GM18508 (cell line): ENCODE measurements around the gene PARM1.

Experiments
- ATAC-seq: cut with Tn5 transposase; IDR thresholded peaks from one replicate; pipeline ENCODE4 v1.9.1; 2021; ENCODE audit warnings: moderate number of reproducible peaks; ENCODE audit not compliant: insufficient read depth, unreplicated experiment

PARM1 gene

GRCh38 chr4:75018811-75019479, 86.0 kb downstream of the PARM1 start:
- ATAC-seq: no peak

- ATAC-seq: no peak
Observed at GRCh38 chr4:75025431-75025830, 92.5 kb downstream of the PARM1 start.

- no peak for ATAC-seq
Observed at GRCh38 chr4:75028196-75028854, 95.4 kb downstream of the PARM1 start.

DNA sequence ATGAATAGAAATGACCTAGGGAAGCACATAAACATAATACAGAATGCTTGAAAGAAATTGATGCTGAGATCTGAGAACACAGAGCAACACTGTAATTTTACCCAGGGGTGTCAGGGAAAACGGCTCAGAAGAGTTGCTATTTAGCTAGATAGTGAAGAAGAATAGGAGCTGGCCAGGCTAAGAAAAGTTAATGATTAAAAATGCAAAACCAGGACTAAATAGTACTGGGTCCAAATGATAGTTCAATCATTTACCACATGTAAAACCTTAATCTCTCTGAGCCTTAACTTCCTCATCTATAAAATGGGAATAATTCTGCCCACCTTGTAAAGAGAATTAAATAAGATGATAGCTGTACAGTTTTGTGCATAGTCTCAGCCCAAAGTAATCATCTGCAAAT, 97.1 kb downstream of the PARM1 start:
- ATAC-seq: no peak

DNA sequence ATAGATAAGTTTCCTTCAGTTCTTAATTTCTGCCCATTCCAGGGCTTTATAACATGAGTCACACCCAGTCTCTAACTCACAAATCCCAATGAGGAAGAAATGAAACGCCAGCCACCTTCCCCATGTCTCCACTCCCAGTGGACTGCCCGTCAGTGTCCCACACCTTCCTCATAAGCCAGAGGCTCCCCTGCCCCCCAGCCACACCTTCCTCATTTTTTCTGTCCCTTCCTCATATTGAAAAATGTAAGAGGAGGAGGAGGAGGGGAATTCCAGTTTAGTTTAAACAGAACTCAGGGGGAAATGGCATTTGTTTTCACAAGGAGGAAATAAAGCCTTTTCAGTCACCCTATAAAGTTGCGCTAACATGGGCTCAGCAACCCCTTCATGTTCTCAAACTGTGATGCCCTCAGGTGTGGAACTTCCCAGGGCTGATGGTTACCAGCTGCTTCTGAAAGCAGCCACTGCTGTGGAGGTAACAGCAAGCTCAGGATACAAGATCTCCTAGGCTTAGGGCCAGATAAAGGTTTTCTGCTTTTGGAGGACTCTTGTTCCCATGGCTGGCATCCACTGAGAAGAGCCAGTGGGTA, 97.8 kb downstream of the PARM1 start:
- ATAC-seq: no peak

GRCh38 chr4:75031775-75032174, 98.9 kb downstream of the PARM1 start:
- ATAC-seq: no peak

DNA sequence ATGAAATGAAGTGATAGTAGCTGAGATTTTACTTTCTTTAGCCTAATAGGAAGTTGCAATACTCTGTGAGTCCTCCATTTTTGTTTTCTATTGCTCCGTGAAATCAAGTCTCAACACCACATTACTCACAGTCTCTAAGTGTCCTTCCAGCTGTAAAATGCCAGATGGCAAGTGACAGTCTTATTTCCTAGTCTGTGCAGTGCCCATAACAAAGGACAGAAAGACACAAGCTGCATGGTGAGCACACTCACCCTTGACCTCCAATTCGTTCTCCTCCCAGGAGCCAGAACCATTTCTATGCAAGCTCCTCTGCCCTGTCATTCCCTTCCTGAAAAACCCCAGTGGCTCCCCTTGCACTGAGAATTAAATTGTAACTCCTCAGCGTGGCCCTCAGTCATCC, 101.6 kb downstream of the PARM1 start:
- no peak for ATAC-seq

DNA sequence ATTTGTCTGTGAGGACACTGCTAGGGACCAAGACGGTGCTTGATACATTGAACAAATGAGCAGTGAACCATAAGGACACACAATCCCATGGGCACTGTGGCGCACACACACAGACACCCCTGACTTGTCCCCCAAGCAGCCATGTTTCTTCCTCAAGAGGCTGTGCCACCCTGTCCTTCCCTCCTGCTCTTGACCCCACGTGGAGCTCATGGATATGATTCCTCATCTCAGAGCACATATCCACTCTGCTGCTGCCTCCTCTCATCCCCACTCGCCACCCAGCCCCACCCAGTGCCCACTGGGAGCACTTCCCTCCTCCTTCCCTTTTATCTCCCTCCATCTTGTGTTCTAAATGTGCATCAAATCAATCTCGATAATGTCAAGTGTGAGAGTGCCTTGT, 102.4 kb downstream of the PARM1 start:
- ATAC-seq: no peak

GRCh38 chr4:75036046-75036830, 103.3 kb downstream of the PARM1 start:
- no peak for ATAC-seq

DNA sequence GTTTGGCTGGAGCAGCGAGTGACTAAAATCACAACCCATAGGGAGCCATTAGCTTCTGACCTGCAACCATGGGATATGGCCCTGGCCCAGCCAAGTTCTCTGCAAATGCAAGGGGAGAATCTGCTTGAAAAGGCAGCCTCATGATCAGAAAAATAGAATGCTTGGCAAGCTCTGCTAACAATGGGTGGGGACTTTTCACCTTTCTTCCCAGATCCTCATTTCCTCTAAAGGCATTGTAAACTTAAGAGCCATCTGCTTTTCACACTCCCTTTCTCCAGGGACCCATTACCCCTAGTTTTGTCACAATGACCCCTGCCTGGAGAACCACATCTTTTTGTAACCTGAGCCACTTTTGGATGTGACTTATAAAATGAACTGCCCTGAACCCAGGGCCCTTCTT, 104.3 kb downstream of the PARM1 start:
- ATAC-seq: no peak

GRCh38 chr4:75038376-75038775, 105.5 kb downstream of the PARM1 start:
- ATAC-seq: no peak

DNA sequence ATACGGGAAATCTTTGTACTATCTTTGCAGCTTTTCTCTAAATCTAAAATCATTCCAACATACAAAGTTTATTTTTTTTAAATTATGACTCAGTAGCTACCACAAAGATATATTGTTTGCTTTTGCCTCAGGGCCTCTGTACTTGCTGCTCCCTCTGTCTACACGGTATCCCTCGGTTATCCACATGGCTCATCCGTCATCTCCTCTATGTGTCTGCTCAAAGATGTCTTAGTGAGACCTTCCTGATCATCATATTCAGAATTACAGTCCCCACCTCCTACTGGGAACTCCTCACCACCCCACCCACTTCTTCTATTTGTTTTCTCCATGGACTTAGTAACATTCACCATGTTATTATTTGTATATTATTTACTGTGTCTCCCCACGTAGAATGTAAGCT, 107.8 kb downstream of the PARM1 start:
- no peak for ATAC-seq

GRCh38 chr4:75042601-75043208, 109.8 kb downstream of the PARM1 start:
- ATAC-seq: no peak

GRCh38 chr4:75046226-75046625, 113.3 kb downstream of the PARM1 start:
- no peak for ATAC-seq

- no peak for ATAC-seq
Observed at GRCh38 chr4:75046641-75047040, 113.7 kb downstream of the PARM1 start.

GRCh38 chr4:75048208-75048879, 115.4 kb downstream of the PARM1 start:
- no peak for ATAC-seq

- ATAC-seq: no peak
Observed at GRCh38 chr4:75051431-75051830, 118.5 kb downstream of the PARM1 start.

- ATAC-seq: no peak
Observed at GRCh38 chr4:75053352-75053751, 120.4 kb downstream of the PARM1 start.

- no peak for ATAC-seq
Observed at GRCh38 chr4:75054078-75054477, 121.2 kb downstream of the PARM1 start.

- ATAC-seq: no peak
Observed at GRCh38 chr4:75056277-75056676, 123.4 kb downstream of the PARM1 start.
